Activated CD8-positive, alpha-beta memory T cell treated with anti-CD3 and anti-CD28 coated beads, Interleukin-2, amount 10 ng/mL, durations not matched to agents 7 days and 5 days (primary cell): ENCODE data around the gene XPO5. TPM values are rescaled to one million over a fixed set of nuclear protein-coding genes. Genes with fewer than 3 reads are reported as not detected.

ENCODE experiments used
- ATAC-seq: fragments of 150-1000 bp; cut with Tn5 transposase; one replicate; pipeline ENCODE4 v1.10.0; 2021; ENCODE audit warnings: moderate library complexity
- CTCF ChIA-PET: fragments of 350-600 bp; sonication (Branson Sonifier 250); formaldehyde crosslinking; loops from one replicate; lab custom pipeline; 2021; ENCODE audit warnings: antibody characterized with exemption; lab: Charles Lee
- DNase-seq: peaks from one replicate; pipeline ENCODE4 v3.0.0-alpha.2; 2020
- H3K27ac Mint-ChIP-seq: one replicate; pipeline ENCODE4 v1.8.0; 2021; ENCODE audit warnings: mild to moderate bottlenecking, mixed read lengths
- H3K27me3 Mint-ChIP-seq: one replicate; pipeline ENCODE4 v1.8.0; 2021; ENCODE audit warnings: mixed read lengths
- H3K36me3 Mint-ChIP-seq: one replicate; pipeline ENCODE4 v1.8.0; 2021; ENCODE audit warnings: mild to moderate bottlenecking, mixed read lengths
- H3K4me1 Mint-ChIP-seq: one replicate; pipeline ENCODE4 v1.8.0; 2021; ENCODE audit warnings: mixed read lengths
- H3K4me3 Mint-ChIP-seq: one replicate; pipeline ENCODE4 v1.8.0; 2021; ENCODE audit warnings: mild to moderate bottlenecking, moderate library complexity, mixed read lengths
- H3K9me3 Mint-ChIP-seq: one replicate; pipeline ENCODE4 v1.8.0; 2022; ENCODE audit warnings: low read depth, mixed read lengths
- total RNA-seq, 2 experiments: library from RNA; stranded (reverse); gene quantifications; one replicate each; pipeline ENCODE4 v1.2.3, GENCODE V29; 2021

XPO5 gene
- total RNA-seq, 2 experiments from 2014 or later, result 83.2 to 105 TPM

- H3K9me3 Mint-ChIP-seq, result no peaks in the 10 kb centered on the region
- no peak overlapping the region for H3K4me3 Mint-ChIP-seq
- no peaks in the 10 kb centered on the region for H3K36me3 Mint-ChIP-seq
- ATAC-seq (no peak), DNase-seq (no peak)
- no peaks in the 10 kb centered on the region for H3K27me3 Mint-ChIP-seq
- CTCF ChIA-PET, result interaction anchor here (1.1 kb wide), 1 partner anchor 21 kb away, joined by 4 read pairs; the partner anchor contains the start of gene LRRC73
- no peak overlapping the region for H3K27ac Mint-ChIP-seq
- peaks cover under 1% of the 10 kb centered on the region for H3K4me1 Mint-ChIP-seq
These were observed 87.1 kb downstream of the XPO5 start for GRCh38 chr6:43488667-43489276.

- H3K27ac Mint-ChIP-seq, result no peak overlapping the region
- no peaks in the 10 kb centered on the region for H3K9me3 Mint-ChIP-seq
- H3K4me1 Mint-ChIP-seq, result peaks cover 43% of the 10 kb centered on the region
- ATAC-seq (no peak), DNase-seq (no peak)
- CTCF ChIA-PET, result no interaction called here
- H3K27me3 Mint-ChIP-seq, result no peaks in the 10 kb centered on the region
- H3K36me3 Mint-ChIP-seq, result peaks cover 3% of the 10 kb centered on the region
- H3K4me3 Mint-ChIP-seq, result no peak overlapping the region
These were observed 94.1 kb downstream of the XPO5 start for GRCh38 chr6:43481591-43482236.

- CTCF ChIA-PET, result interaction anchor here (4.3 kb wide), 1 partner anchor 26 kb away, joined by 20 read pairs; no protein-coding TSS in a partner anchor
- H3K9me3 Mint-ChIP-seq, result no peaks in the 10 kb centered on the region
These were observed 94.8 kb downstream of the XPO5 start for GRCh38 chr6:43481075-43481474.

GRCh38 chr6:43478008-43478372 is 97.8 kb downstream of the XPO5 start:
- H3K27ac Mint-ChIP-seq, result peak overlapping the region; percentile 89
- no peaks in the 10 kb centered on the region for H3K9me3 Mint-ChIP-seq
- CTCF ChIA-PET, result interaction anchor here (4.3 kb wide), 1 partner anchor 29 kb away, joined by 20 read pairs; no protein-coding TSS in a partner anchor
- ATAC-seq (no peak), DNase-seq (no peak)
- H3K4me1 Mint-ChIP-seq, result peaks cover 46% of the 10 kb centered on the region
- H3K27me3 Mint-ChIP-seq, result no peaks in the 10 kb centered on the region
- H3K4me3 Mint-ChIP-seq, result peak overlapping the region; percentile 90
- peaks cover 3% of the 10 kb centered on the region for H3K36me3 Mint-ChIP-seq

More at GRCh38 chr6:43481075-43481474, 94.8 kb downstream of the XPO5 start:
- Mint-ChIP-seq H3K4me1 (peaks cover 46% of the 10 kb centered on the region), H3K27ac (no peak overlapping the region), H3K4me3 (no peak overlapping the region), H3K36me3 (peaks cover 3% of the 10 kb centered on the region), H3K27me3 (no peaks in the 10 kb centered on the region)
- DNase-seq (no peak), ATAC-seq (no peak)

DNA sequence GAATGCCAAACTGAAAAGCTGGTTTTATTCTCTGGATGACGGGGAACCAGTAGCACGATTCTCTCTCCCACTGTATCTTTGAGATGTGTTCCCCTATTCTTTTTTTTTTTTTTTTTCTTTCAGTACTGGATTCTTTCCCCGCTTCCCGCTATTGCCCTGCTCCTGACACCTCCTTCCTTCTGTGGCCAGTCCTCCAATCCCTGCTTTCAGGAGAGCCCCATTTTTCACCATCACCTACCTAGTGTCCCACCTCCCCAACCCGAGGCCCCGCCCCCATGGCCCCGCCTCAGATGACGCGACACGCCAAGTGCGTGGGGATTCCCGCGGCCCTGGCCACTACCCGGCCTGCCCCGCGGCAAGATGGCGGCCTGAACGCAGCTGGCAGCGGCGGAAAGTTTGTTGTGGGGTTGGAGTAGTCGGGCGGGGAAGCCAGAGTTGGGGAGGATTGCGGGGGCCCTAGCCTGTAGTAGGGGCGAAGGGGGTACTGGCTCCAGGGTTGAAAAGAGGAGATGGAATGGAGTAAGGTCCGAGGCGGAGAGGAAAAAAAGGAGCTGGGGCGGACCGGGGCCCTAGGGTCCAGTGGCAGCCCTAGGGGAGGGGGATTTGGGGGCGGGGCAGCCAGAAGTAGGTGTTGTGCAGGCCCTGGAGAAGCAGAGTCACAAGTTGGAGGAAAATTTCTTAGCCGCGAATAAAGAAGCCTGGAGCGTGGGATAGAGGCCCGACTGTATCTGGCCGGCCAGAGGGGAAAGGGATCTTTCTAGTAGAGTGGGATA is 98.4 kb downstream of the XPO5 start, which contains the start of gene TJAP1:
TSS of gene TJAP1 (plus strand) at position 336 of the 773 bp plus-strand sequence. CDS start 21,432 bp downstream, outside the sequence.
- Mint-ChIP-seq H3K27me3 (peaks cover 2% of the 10 kb centered on the region), H3K4me3 (peak within 1 kb of the TSS; percentile 90), H3K9me3 (no peaks in the 10 kb centered on the region), H3K27ac (peak within 1 kb of the TSS; percentile 89), H3K4me1 (peaks cover 45% of the 10 kb centered on the region), H3K36me3 (peaks cover 3% of the 10 kb centered on the region)
- DNase-seq (peak; percentile 97), ATAC-seq (peak; percentile 100)
- CTCF ChIA-PET, result interaction anchor here (4.3 kb wide), 1 partner anchor 29 kb away, joined by 20 read pairs; no protein-coding TSS in a partner anchor

DNA sequence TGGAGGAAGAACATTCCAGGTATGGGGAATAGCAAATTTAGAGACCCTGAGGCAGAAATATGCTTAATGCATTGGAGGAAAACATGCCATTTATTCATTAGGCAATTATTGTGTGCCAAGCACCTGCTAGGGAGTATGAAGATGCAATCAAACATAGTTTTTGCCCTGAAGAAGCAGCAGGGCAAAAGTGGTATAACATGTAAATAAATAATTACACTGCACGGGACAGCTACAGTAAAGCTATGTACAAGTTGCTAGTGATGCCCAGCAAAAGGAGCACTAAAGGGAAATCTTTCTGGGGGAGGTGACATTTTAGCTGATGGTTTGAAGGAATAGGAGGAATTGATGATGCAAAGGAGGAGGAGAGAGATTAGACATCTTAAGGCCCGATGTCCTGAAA is 99.1 kb downstream of the XPO5 start:
- ATAC-seq (no peak), DNase-seq (no peak)
- peaks cover 2% of the 10 kb centered on the region for H3K27me3 Mint-ChIP-seq
- H3K27ac Mint-ChIP-seq, result peak overlapping the region; percentile 89
- CTCF ChIA-PET, result interaction anchor here (0.5 to 4.3 kb wide), 2 partner anchors 30 to 88 kb away, joined by 3 to 20 read pairs; no protein-coding TSS in a partner anchor
- no peaks in the 10 kb centered on the region for H3K36me3 Mint-ChIP-seq
- H3K4me1 Mint-ChIP-seq, result peaks cover 39% of the 10 kb centered on the region
- H3K4me3 Mint-ChIP-seq, result peak overlapping the region; percentile 90
- no peaks in the 10 kb centered on the region for H3K9me3 Mint-ChIP-seq

- CTCF ChIA-PET, result no interaction called here
- Mint-ChIP-seq H3K36me3 (no peaks in the 10 kb centered on the region), H3K27ac (no peak overlapping the region), H3K4me1 (peaks cover 31% of the 10 kb centered on the region), H3K27me3 (peaks cover 10% of the 10 kb centered on the region), H3K4me3 (no peak overlapping the region), H3K9me3 (no peaks in the 10 kb centered on the region)
- ATAC-seq (no peak), DNase-seq (no peak)
These were observed 100.3 kb downstream of the XPO5 start for GRCh38 chr6:43475516-43475915.

- H3K27me3 Mint-ChIP-seq, result peaks cover 14% of the 10 kb centered on the region
- peaks cover 9% of the 10 kb centered on the region for H3K4me1 Mint-ChIP-seq
- no peak for DNase-seq
- no peaks in the 10 kb centered on the region for H3K9me3 Mint-ChIP-seq
- H3K4me3 Mint-ChIP-seq, result no peak overlapping the region
- H3K36me3 Mint-ChIP-seq, result no peaks in the 10 kb centered on the region
- H3K27ac Mint-ChIP-seq, result no peak overlapping the region
- ATAC-seq, result no peak
- CTCF ChIA-PET, result interaction anchor here (1.0 to 1.7 kb wide), 3 partner anchors 15 to 19 kb away, joined by 4 to 5 read pairs (median 4); no protein-coding TSS in a partner anchor
These were observed 103.3 kb downstream of the XPO5 start for GRCh38 chr6:43472515-43472914.

Other genes starting within 250 kb of the XPO5 start
- gene ZNF318, start 206.4 kb downstream of the XPO5 start, total RNA-seq, result 10 to 100 TPM in 1 of 2 experiments, 1 to 10 TPM in 1; 9.7 to 12.8 TPM
- gene ABCC10, start 148.5 kb downstream of the XPO5 start, total RNA-seq, result 10 to 100 TPM; 52.0 to 59.6 TPM
- gene DLK2, start 120.5 kb downstream of the XPO5 start, total RNA-seq, result not detected
- 10 to 100 TPM; 41.1 to 41.8 TPM for gene TJAP1, start 98.5 kb downstream of the XPO5 start, total RNA-seq
- gene LRRC73, start 65.7 kb downstream of the XPO5 start, total RNA-seq, result under 1 TPM in 1 of 2 experiments, not detected in 1; 0.09 TPM
- gene YIPF3, start 59.1 kb downstream of the XPO5 start, total RNA-seq, result 10 to 100 TPM; 50.9 to 56.3 TPM
- gene POLR1C, start 58.9 kb downstream of the XPO5 start, total RNA-seq, result 10 to 100 TPM; 30.8 to 48.2 TPM
- gene POLH, start 147 bp upstream of the XPO5 start, total RNA-seq, result 10 to 100 TPM; 65.4 to 91.4 TPM
- gene GTPBP2, start 53.2 kb upstream of the XPO5 start, total RNA-seq, result 100 to 1,000 TPM; 117 to 130 TPM
- gene MAD2L1BP, start 59.8 kb upstream of the XPO5 start, total RNA-seq, result 10 to 100 TPM; 37.9 to 41.1 TPM
- gene RSPH9, start 69.0 kb upstream of the XPO5 start, total RNA-seq, result not detected
- 10 to 100 TPM; 41.0 to 47.4 TPM for gene MRPS18A, start 111.8 kb upstream of the XPO5 start, total RNA-seq
- 10 to 100 TPM; 27.8 to 29.0 TPM for gene VEGFA, start 194.2 kb upstream of the XPO5 start, total RNA-seq